ENCODE results near the gene EPSTI1.

EPSTI1 gene

GRCh38 chr13:42875475-42876269, 116.4 kb downstream of the EPSTI1 start:
- Histone ChIP-seq H3K27me3 (ENCODE audit: insufficient read depth, low read length) (no peaks in the 10 kb centered on the region), H3K4me3 (ENCODE audit: low read depth, low read length, poor library complexity, severe bottlenecking) (no peak overlapping the region), H3K4me1 (ENCODE audit: insufficient read depth, low read length, severe bottlenecking) (no peaks in the 10 kb centered on the region), H3F3A (ENCODE audit: insufficient read depth, low read length) (no peaks in the 10 kb centered on the region), H3K4me2 (ENCODE audit: low read length) (no peak overlapping the region), H3K9me3 (ENCODE audit: low read length) (no peaks in the 10 kb centered on the region), H3K9ac (ENCODE audit: low read length) (no peak overlapping the region), H4K20me1 (ENCODE audit: insufficient read depth, low read length) (no peaks in the 10 kb centered on the region), H3K27ac (ENCODE audit: low read depth, low read length, poor library complexity, severe bottlenecking) (no peak overlapping the region), H3K9me2 (ENCODE audit: low read depth, low read length) (0 out of 2 replicates have a peak, but pooled peaks cover 3% of the 10 kb centered on the region), H2AFZ (ENCODE audit: low read length) (no peak overlapping the region), H3K79me2 (ENCODE audit: insufficient read depth, low read length) (no peaks in the 10 kb centered on the region), H3K36me3 (ENCODE audit: insufficient read depth, low read length) (no peaks in the 10 kb centered on the region)
- TF ChIP-seq EZH2 (IDR thresholded peaks at IDR 0.05; ENCODE audit: borderline replicate concordance, low read length): no peak
- TF ChIP-seq CTCF (IDR thresholded peaks at IDR 0.05; ENCODE audit: low read length): peak; percentile 8; the same call in 1 of the 2 replicates

GRCh38 chr13:42874221-42874620, 117.8 kb downstream of the EPSTI1 start:
- Histone ChIP-seq H3K4me1 (ENCODE audit: insufficient read depth, low read length, severe bottlenecking) (no peaks in the 10 kb centered on the region), H3K4me2 (ENCODE audit: low read length) (no peak overlapping the region), H3K27ac (ENCODE audit: low read depth, low read length, poor library complexity, severe bottlenecking) (no peak overlapping the region), H3K9me2 (ENCODE audit: low read depth, low read length) (0 out of 2 replicates have a peak, but pooled peaks cover 3% of the 10 kb centered on the region), H4K20me1 (ENCODE audit: insufficient read depth, low read length) (no peaks in the 10 kb centered on the region), H3K27me3 (ENCODE audit: insufficient read depth, low read length) (no peaks in the 10 kb centered on the region), H3K4me3 (ENCODE audit: low read depth, low read length, poor library complexity, severe bottlenecking) (no peak overlapping the region), H3K9ac (ENCODE audit: low read length) (no peak overlapping the region), H2AFZ (ENCODE audit: low read length) (no peak overlapping the region), H3K79me2 (ENCODE audit: insufficient read depth, low read length) (no peaks in the 10 kb centered on the region), H3F3A (ENCODE audit: insufficient read depth, low read length) (no peaks in the 10 kb centered on the region), H3K36me3 (ENCODE audit: insufficient read depth, low read length) (no peaks in the 10 kb centered on the region), H3K9me3 (ENCODE audit: low read length) (no peaks in the 10 kb centered on the region)
- no peak for TF ChIP-seq CTCF (IDR thresholded peaks at IDR 0.05; ENCODE audit: low read length)

- H3K4me2 ChIP-seq (ENCODE audit: low read length): no peak overlapping the region
- H3K9me2 ChIP-seq (ENCODE audit: low read depth, low read length): 0 out of 2 replicates have a peak, but pooled peaks cover 3% of the 10 kb centered on the region
- no peaks in the 10 kb centered on the region for H3K9me3 ChIP-seq (ENCODE audit: low read length)
- H3K36me3 ChIP-seq (ENCODE audit: insufficient read depth, low read length): no peaks in the 10 kb centered on the region
- H3K9ac ChIP-seq (ENCODE audit: low read length): no peak overlapping the region
- no peaks in the 10 kb centered on the region for H3F3A ChIP-seq (ENCODE audit: insufficient read depth, low read length)
- no peaks in the 10 kb centered on the region for H3K4me1 ChIP-seq (ENCODE audit: insufficient read depth, low read length, severe bottlenecking)
- TF ChIP-seq EZH2 (IDR thresholded peaks at IDR 0.05; ENCODE audit: borderline replicate concordance, low read length) (no peak), CTCF (IDR thresholded peaks at IDR 0.05; ENCODE audit: low read length) (no peak)
- no peaks in the 10 kb centered on the region for H3K79me2 ChIP-seq (ENCODE audit: insufficient read depth, low read length)
- no peak overlapping the region for H3K27ac ChIP-seq (ENCODE audit: low read depth, low read length, poor library complexity, severe bottlenecking)
- no peaks in the 10 kb centered on the region for H3K27me3 ChIP-seq (ENCODE audit: insufficient read depth, low read length)
- no peaks in the 10 kb centered on the region for H4K20me1 ChIP-seq (ENCODE audit: insufficient read depth, low read length)
- no peak overlapping the region for H2AFZ ChIP-seq (ENCODE audit: low read length)
- no peak overlapping the region for H3K4me3 ChIP-seq (ENCODE audit: low read depth, low read length, poor library complexity, severe bottlenecking)
Observed at GRCh38 chr13:42873081-42873480, 119.0 kb downstream of the EPSTI1 start.
